ENCODE data around the gene RAPGEF4.

RAPGEF4 gene

DNA sequence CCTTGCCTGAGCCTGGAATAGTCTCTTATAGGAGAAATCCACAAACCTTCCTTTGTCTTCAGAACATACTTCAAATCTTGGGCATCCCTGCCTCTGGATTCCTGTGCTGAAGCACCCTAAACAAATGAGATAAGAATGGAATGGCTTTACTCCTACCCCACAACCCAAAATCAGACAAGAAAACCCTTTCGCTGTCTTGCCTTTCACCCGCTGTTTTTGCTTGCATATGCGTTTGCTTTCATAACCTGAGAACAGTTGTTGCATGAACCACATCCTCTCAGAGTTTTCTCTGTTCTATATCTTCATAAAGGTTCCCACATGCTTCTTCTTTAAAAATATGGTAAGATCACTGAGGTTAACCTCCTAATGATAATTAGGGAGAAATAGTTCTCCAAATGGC, 207.9 kb downstream of the RAPGEF4 start:
- DNase-seq (ENCODE audit: low read depth) = no peak

DNA sequence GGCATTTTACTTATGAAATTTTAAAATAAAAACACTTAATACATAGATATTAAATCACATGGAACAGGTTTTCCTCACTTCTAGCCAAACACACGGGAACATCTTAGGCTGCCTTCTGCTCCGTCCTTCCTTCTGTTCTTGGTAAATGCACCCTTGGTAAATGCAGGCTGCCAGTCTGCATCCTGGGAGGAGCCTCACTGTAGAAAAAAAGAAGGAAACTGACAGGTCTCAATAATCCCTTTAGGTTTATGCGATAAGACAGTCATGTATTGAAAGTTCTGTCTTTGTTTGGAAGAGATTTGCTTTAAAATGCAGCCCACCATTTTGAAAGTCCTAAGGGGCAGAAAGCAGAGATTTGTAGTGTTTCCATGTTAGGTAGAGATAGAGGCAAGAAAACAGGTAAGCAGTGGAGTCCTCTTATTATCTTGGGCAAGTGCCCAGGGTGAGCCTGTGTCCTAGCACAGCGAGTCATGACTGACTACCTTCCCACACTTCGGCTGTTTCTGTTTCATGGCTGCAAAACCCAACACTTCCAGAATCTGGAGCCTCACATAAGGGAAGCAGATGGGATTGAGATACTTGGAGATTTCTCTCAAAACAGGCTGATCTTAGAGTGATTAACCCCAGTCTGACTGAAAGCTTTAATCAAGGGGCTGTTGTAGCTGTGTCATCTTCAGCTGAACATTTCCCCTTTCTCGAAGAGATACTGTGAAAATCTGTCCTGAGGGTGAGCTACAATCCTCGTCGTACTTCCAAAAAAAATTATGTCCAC, 208.6 kb downstream of the RAPGEF4 start:
- DNase-seq (ENCODE audit: low read depth) = no peak

DNA sequence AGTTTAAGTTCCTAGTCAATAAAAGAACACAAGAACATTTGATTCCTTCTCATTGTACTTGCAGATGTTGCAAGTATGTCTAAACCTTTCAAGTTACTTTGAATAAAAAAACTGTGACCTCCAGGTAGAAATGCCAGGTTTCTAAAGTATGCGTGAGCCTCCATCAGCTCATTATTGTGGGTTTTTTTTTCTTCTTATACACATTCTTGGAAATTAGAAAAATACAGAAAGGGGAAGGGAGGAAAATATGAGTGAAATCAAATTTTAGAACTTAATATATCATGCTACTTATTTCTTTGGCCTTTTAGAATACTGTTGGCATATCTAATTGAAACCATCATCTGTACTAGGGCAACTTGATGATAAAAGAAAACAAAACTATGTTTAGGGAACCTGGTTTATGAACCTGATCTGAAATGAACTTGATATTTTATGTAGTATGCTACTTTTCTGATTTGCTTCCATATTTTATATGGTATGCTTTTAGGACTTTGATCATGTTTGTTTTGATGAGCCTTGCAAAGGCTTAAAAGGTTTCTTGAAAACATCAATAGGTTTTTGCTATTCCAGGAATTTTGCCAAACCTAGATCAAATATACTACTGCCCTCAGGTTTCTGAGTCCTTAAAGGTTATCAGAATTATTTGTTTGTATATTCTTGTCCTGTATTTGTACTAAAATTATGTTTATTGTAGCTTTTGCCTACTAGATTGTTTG, 209.3 kb downstream of the RAPGEF4 start:
- no peak for DNase-seq (ENCODE audit: low read depth)

DNA sequence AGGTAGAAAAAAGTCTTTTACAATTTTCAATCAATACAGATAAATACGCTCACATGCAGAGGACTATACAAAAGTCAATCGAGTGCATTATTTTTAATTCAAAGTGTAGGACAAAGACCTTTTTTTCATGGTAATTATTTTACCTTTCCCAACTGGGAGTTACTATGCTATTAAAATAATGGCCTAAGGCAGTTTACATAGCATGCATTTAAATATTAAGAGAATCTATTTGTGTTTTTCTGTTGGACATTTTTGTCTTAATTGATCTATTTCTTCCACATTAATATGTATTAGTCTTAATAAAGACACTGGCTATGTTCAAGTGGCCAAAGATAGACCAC, 209.8 kb downstream of the RAPGEF4 start:
- DNase-seq (ENCODE audit: low read depth) = no peak

DNA sequence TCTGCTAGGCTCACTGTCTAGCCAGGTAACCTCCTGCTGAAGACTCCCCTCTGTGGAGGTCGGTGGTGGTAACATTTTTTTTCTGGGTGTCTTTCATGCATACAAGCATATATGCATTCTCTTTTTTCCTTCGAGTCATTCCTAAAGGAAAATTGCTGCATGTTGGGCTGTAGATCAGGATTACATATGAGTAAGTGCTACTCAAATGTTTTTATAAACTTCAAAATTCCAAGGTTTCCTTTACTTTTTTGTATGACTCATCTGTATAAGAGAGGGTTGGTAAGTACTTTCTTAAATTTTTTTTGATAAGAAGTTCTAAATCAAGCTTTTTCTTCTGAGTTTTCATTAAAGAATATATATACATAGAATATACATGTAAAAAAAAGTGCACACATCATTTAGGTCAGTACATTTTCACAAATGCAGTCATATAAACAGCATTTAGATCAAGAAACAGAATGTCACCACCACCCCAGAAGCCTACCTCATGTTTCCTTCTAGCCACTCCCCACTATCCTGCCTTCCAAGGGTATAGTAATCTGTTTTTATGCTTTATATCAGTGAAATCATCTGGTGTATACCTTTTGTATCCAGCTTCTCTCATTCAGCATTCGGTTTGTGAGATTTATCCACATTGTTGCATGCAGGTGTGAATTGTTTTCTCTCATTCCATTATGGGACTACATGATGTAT, 212.0 kb downstream of the RAPGEF4 start:
- no peak for DNase-seq (ENCODE audit: low read depth)

DNA sequence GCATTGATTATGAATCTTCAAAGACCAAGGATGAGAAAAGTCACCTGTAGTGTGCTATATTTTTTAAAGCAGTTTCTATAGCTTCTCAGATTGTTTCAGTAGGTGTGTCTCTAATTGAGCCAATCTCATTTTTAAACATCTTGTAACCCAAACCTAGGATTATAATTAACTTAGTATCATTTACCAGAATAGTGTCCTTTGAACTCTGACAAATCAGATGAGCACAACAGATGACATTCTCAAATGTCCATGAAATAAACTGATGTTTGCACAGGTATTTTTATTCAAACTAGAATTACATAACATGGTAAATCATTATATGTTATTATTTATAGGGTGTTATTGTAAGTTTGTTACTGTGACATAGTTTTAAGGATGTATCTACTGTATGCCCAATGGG, 213.9 kb downstream of the RAPGEF4 start:
- no peak for DNase-seq (ENCODE audit: low read depth)

DNA sequence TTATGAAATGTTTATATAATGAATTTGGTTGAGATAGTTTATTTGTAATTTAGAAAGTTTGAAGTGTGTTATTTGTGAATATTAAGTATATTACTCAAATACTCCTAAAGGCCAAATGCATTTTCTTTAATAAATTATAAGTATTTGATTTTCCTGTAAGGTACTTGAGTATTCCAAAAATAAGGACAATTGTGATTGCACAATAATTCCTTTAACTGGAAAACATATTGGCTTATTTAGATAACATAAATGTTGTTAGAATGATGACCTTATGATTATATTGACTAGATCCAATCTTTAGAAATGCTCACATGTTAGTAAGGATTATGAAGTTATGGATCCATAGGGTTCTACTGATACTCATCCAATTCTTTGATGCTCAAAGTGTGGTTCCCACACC, 214.9 kb downstream of the RAPGEF4 start:
- DNase-seq (ENCODE audit: low read depth) = no peak

DNA sequence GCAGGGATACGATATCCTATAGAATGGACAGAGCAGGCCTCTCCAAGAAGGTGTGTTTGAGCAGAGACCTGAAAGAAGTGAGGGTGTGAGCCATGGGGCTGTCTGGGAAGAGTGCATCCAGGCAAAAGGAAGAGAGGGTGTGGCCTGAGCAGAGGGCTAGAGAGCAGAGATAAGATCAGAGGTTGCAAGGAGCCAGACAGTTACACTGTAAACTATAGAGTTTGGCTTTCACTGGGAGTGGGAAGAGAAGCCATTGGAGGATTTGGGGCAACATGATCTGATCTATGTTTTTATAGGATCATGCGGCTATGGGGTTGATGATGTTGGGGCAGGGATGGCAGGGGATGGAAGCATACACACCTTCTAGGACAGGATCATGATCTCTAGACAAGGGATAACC, 215.9 kb downstream of the RAPGEF4 start:
- no peak for DNase-seq (ENCODE audit: low read depth)

DNA sequence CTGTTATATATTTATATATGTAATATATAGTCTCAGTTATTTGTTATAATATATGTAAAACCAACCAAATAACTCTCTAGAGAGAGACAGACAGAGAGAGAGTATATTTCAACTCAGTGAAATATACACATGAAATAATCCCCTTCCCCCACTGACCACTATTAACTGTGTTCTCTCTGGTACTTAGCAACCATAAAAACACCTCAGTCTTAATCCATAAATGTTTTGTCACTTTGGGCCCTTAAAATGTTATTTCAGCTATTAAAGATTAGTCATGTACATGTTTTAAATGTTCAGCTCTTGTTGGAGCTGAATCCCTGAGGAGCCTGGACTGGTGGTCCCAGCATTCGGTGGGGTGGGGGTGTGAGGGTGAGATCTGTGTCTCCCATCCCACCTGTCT, 217.8 kb downstream of the RAPGEF4 start:
- no peak for DNase-seq (ENCODE audit: low read depth)

DNA sequence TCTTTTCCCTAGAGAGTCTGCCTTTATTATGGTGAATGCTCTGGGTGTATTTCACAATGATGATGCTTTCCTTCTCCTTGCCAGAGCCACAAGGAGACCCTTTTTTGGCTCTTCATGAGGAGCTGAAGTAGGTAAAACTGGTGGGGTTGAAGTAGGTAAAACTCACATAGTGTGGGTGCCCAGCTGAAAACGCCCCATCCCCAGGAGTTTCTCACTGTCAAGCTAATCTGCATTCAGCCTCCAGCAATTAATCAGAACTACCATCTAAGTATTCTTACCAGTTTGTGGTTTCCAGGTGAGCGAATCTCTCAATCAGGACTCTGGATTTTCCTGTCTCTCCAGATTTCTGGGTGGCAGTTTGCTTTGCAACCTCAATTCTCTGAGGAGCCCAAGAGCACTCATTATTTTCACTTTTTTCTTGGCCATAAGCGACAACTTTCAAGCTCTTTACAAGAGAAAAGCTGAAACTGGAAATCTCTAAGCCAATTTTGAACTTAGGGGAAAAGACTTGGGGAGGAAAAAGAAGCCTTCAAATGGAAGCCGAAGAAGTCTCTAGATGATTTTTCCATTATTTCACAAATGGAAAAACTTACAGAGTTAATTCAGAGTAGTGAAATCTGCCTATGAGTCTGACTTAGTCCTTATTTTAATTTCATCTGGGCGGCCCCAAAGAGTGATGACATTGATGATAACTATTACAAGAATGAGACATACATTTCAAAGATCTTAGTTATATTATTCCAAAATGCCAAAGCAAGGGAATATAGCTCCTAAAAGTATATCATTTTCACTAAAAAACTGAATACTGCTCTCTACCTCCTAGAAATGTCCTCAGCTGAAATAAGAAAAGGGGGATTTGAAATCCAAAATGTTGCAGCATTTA, 218.6 kb downstream of the RAPGEF4 start:
- DNase-seq (ENCODE audit: low read depth) = no peak

DNA sequence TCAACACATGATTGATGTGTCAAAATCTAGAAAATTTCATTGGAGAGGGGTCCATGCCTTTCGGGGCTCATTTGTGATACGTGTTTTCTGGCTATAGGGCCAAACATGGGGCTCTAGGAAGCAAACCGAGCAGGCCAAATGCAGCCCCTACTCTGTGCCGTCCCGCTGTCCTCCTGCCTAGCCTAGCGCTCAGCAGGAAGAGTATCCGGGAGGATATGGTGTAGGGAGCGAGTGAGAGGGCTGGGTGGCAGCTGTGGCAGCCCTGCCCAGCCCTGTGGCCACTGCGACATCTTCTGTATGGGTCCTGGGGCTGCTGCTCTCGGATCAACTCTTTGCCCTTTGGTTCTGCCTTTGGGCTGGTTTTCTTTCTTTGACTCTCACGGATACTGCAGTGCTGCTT, 219.9 kb downstream of the RAPGEF4 start:
- DNase-seq (ENCODE audit: low read depth) = no peak

DNA sequence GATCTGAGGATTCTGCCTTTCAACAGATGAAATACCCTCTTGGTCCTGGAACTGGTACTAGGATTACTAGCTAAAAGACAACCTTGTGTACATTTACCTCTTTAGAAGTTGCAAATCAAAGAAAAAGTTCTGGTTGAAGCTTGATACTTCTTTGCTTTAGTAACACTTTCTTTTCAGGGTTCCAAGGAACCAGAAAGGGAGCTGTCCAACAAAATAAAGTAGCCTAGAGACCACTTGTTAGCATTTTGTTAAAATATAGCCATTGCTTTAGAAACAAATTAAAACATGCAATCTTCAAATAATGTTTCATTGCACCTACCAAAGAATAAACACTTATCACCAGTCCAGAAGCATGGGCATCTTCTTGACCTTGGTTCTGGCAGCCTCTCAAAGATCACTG, 222.1 kb downstream of the RAPGEF4 start:
- no peak for DNase-seq (ENCODE audit: low read depth)

DNA sequence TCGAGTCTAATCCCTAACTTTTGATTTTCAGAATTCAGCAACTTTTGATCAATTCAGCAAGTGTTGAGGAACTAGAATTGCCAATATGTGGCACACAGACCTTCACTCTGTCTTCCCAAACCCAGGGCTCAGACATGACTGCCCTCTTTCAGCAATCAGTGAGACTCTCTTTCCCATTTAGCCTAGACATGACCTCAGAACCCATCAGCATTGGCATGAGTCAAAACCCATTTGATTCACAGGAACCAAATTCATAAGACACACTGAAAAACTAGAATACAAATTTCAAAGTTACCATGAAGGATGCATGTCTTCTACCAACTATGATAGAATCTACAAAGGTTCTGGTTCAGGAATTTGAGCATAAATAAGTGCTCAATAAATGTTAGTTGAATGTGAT, 226.4 kb downstream of the RAPGEF4 start:
- DNase-seq (ENCODE audit: low read depth) = no peak

DNA sequence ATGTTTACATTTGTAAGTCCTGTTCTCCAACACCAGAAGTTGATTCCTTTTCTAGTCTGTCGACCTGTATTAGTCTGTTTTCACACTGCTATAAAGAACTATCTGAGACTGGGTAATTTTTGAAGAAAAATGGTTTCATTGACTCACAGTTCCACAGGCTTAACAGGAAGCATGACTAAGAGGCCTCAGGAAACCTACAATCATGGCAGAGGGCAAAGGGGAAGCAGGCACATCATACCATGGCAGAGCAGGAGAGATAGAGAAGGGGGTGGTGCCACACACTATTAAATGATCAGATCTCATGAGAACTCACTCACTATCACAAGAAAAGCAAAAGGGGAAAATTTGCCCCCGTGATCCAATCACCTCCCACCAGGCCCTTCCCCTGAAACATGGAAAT, 227.2 kb downstream of the RAPGEF4 start:
- DNase-seq (ENCODE audit: low read depth) = no peak

DNA sequence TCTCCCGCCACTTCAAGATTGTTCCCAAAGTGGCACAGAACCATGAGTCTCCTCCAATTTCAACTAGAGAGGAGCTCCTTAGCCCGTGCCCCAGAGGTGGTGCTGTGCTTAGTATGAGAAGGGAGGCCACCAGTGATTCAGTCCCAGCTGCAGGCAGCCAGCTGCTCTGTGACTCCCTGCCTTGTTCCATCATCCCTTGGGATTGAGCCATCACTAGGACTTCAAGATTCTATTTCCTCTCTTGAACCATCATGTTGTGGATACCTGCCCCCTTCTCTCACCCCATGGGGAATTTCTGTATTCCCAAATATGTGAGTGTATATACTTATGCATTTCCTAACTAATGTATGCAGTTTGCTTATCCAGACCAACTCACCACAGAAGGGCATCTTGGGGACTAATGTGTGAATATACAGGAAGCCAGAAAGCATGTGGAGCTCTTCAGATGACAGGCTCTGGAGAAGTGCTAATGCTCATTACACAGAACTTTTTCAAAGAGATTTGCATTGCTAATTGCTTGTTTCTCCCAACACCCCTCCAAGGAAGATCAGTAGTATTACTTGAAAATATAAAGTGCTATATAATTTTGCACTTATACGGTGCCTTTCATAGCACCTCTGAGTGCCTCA, 229.0 kb downstream of the RAPGEF4 start:
- DNase-seq (ENCODE audit: low read depth) = no peak

DNA sequence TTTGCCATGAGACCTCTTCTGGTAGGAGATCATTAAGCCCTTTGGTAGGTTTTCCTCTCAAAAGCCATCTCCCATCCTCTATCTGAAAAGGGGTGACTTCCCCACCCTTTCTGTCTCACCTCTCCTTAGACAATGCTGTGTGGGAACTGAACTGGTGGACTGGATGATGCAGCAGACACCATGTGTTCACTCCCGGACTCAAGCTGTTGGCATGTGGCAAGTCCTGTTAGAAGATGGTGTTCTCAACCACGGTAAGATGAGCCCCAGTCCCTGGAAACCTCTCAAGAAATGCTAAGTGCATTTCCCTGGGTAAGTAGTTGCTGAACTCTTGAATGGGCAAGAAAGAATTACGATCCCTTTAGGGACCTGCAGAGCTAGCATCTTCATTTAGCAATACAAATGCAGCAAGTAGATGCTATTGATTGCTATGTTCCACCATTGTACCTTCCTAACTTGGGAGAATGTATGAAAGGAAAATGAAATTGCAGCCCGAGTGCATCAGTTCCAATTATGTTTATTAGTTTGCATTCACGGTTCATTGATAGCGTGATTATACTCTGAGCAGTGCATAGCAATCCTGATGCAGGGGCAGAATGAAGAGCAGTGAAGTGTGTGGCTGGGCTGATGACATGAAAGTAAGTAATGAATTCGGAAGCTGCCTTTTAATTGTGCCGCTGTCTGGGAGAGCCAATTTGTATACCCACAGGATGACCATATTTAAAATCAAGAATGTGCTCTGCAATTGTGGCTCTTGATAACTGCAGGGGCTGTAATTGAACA, 230.0 kb downstream of the RAPGEF4 start:
- DNase-seq (ENCODE audit: low read depth) = no peak

DNA sequence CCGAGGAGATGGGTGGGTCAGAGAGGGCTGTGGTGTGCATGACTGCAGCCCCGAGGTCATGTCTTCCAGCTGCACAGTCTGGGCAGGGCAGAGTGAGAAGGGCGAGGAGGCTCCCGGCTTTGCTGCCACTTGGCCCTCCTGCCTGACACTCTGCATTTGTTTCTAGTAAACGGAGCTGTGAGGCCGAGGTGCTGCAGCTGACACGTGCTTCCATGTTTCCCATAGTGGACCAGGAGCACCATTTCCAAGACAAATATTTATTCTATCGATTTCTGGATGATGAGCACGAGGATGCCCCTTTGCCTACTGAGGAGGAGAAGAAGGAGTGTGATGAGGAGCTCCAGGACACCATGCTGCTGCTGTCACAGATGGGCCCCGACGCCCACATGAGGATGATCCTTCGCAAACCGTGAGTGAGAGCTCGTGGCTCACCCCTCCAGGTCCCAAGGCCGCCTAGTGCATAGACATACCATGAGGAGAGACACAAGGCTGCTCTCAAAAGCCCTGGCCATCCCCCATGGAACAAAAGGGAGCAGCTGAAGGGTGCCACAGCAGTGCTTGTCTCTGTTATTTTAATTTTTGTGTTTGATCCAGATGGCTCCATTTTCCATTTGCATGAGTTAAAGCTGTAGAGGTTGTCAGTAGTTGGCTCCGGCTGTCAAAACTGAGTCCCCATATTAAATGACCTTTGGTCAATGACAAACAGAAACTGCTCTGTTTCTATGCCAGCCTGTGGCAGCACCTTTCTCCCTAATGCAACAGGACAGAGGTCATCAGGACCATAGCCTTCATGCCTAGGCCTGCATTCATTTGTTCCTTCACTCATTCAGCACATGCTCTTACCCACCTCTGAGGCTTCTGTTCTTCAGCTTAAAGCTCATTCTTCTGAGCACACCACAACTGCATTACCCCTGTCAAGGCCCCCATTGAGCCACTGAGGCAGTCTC, 231.7 kb downstream of the RAPGEF4 start:
- DNase-seq (ENCODE audit: low read depth) = no peak

DNA sequence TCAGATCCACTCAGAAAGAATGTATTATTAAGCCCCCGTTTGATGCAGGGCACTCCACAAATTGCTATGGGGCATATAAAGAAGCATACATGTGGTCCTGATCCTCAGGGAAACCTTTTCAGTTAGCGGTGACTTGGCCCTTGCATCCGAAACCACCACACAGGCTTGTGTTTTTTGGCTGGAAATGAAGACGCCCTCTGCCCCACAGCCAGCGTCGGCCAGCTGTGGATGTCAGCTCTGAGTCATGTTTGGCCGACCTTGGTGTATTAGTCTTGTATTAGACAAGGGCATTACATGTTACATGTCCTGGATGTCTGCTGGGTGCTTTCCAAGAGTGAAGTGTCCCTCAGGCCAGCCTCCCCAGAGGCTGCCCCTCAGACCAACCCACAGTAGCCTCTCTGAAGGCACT, 232.4 kb downstream of the RAPGEF4 start:
- no peak for DNase-seq (ENCODE audit: low read depth)

DNA sequence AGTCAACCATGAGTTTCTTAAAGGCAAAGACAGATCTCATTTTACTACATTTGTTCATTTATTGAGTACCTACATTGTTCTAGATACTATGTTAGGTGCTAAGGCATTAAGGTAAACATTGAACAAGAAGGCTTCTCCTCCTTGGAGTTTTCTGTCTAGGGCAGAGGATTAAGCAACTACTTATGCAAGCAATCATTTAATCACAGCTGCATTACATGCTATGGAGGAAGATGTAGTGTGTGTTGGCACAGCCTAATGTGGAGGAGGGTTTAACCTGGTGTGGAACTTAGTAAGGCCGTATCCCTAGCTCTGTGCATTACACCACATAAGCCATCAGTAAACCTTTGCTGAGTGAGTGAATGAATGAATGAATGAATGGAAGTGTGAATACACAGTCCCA, 233.5 kb downstream of the RAPGEF4 start:
- DNase-seq (ENCODE audit: low read depth) = no peak

DNA sequence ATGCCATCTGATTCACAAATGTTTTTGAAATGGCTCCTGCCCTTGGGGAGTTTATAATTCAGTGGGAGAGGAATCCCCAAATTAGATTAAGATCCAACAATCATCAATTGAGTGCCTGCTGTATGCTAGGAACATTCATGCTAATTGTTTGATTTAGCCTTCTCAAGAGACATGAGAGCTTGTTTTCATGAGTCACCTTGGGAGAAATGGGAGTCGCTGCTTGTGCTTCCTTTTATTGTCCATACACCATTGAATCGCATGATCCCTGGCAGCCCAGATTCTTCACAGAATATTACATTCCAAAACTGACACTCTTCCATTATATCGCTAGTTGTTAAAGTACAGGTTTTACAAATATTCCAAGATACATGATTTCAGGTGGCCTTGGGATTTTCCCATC, 234.0 kb downstream of the RAPGEF4 start:
- DNase-seq (ENCODE audit: low read depth) = no peak
